ENCODE measurements around the gene MYOC.
"Not testable (repeated sequence)": the region's sequence is repeated elsewhere in the genome, so short reads cannot be mapped to it uniquely, and the experiment has no call there.

The MYOC gene

GRCh38 chr1:171663854-171664575, 11.5 kb upstream of the MYOC start:
- DNase-seq (ENCODE audit: low read depth in 1 of 2, low spot score in 1 of 2) = no peak
- in situ Hi-C loops (cut with HindIII; ENCODE audit: low pct_unique_long_range_greater_than_20kb, low sequenced_read_pairs) = no loop called here
- no peak for TF ChIP-seq JUND (IDR thresholded peaks at IDR 0.05; ENCODE audit: low read depth)

GRCh38 chr1:171663036-171663853, 10.8 kb upstream of the MYOC start:
- DNase-seq (ENCODE audit: low read depth in 1 of 2, low spot score in 1 of 2) = no peak
- in situ Hi-C loops (cut with HindIII; ENCODE audit: low pct_unique_long_range_greater_than_20kb, low sequenced_read_pairs) = no loop called here
- TF ChIP-seq JUND (IDR thresholded peaks at IDR 0.05; ENCODE audit: low read depth) = no peak

- peak in 1 of 2 experiments; percentile 26 for DNase-seq (ENCODE audit: low read depth in 1 of 2, low spot score in 1 of 2)
- no peak for TF ChIP-seq JUND (IDR thresholded peaks at IDR 0.05; ENCODE audit: low read depth)
- in situ Hi-C loops (cut with HindIII; ENCODE audit: low pct_unique_long_range_greater_than_20kb, low sequenced_read_pairs) = no loop called here
Measured at GRCh38 chr1:171661076-171661650, 8.7 kb upstream of the MYOC start.

GRCh38 chr1:171656206-171656605, 3.7 kb upstream of the MYOC start:
- in situ Hi-C loops (cut with HindIII; ENCODE audit: low pct_unique_long_range_greater_than_20kb, low sequenced_read_pairs); DNase-seq (ENCODE audit: low read depth in 1 of 2, low spot score in 1 of 2): not testable (repeated sequence)

GRCh38 chr1:171655746-171656116, 3.2 kb upstream of the MYOC start:
- TF ChIP-seq JUND (IDR thresholded peaks at IDR 0.05; ENCODE audit: low read depth) = no peak
- no peak for DNase-seq (ENCODE audit: low read depth in 1 of 2, low spot score in 1 of 2)
- in situ Hi-C loops (cut with HindIII; ENCODE audit: low pct_unique_long_range_greater_than_20kb, low sequenced_read_pairs) = no loop called here

GRCh38 chr1:171654942-171655745, 2.7 kb upstream of the MYOC start:
- DNase-seq (ENCODE audit: low read depth in 1 of 2, low spot score in 1 of 2) = peak in 1 of 2 experiments; percentile 38
- in situ Hi-C loops (cut with HindIII; ENCODE audit: low pct_unique_long_range_greater_than_20kb, low sequenced_read_pairs) = no loop called here
- no peak for TF ChIP-seq JUND (IDR thresholded peaks at IDR 0.05; ENCODE audit: low read depth)

GRCh38 chr1:171654201-171654941, 1.9 kb upstream of the MYOC start:
- in situ Hi-C loops (cut with HindIII; ENCODE audit: low pct_unique_long_range_greater_than_20kb, low sequenced_read_pairs) = no loop called here
- no peak for TF ChIP-seq JUND (IDR thresholded peaks at IDR 0.05; ENCODE audit: low read depth)
- no peak for DNase-seq (ENCODE audit: low read depth in 1 of 2, low spot score in 1 of 2)

GRCh38 chr1:171653796-171654195, 1.3 kb upstream of the MYOC start:
- in situ Hi-C loops (cut with HindIII; ENCODE audit: low pct_unique_long_range_greater_than_20kb, low sequenced_read_pairs) = no loop called here
- no peak for TF ChIP-seq JUND (IDR thresholded peaks at IDR 0.05; ENCODE audit: low read depth)
- DNase-seq (ENCODE audit: low read depth in 1 of 2, low spot score in 1 of 2) = peak; percentile 45 to 58

- DNase-seq (ENCODE audit: low read depth in 1 of 2, low spot score in 1 of 2) = no peak
- in situ Hi-C loops (cut with HindIII; ENCODE audit: low pct_unique_long_range_greater_than_20kb, low sequenced_read_pairs) = no loop called here
- no peak for TF ChIP-seq JUND (IDR thresholded peaks at IDR 0.05; ENCODE audit: low read depth)
Measured at GRCh38 chr1:171646249-171646560, 6.3 kb downstream of the MYOC start.

- DNase-seq (ENCODE audit: low read depth in 1 of 2, low spot score in 1 of 2) = no peak
- no peak for TF ChIP-seq JUND (IDR thresholded peaks at IDR 0.05; ENCODE audit: low read depth)
- in situ Hi-C loops (cut with HindIII; ENCODE audit: low pct_unique_long_range_greater_than_20kb, low sequenced_read_pairs) = no loop called here
Measured at GRCh38 chr1:171645553-171646248, 6.8 kb downstream of the MYOC start.

- TF ChIP-seq JUND (IDR thresholded peaks at IDR 0.05; ENCODE audit: low read depth) = no peak
- peak; percentile 66 to 95 for DNase-seq (ENCODE audit: low read depth in 1 of 2, low spot score in 1 of 2)
- in situ Hi-C loops (cut with HindIII; ENCODE audit: low pct_unique_long_range_greater_than_20kb, low sequenced_read_pairs) = no loop called here
Measured at GRCh38 chr1:171644805-171645483, 7.5 kb downstream of the MYOC start.
